Lower leg skin (tissue), 3 donors: ENCODE measurements around the gene CPEB4.

Experiments used
- POLR2A ChIP-seq, 2 donors: fragments of 450-650 bp; IDR thresholded peaks; one replicate each; pipeline ENCODE4 v1.6.1; 2016 to 2017; ENCODE audit warnings: antibody characterized with exemption in 2 of 2, mild to moderate bottlenecking in 1 of 2, moderate library complexity in 1 of 2
- TF ChIP-seq, protein P1 (sequence below), 3 donors: fragments of 450-650 bp; IDR thresholded peaks; one replicate each; pipeline ENCODE4 v1.5.1; 2016; ENCODE audit warnings: antibody characterized with exemption in 3 of 3, mild to moderate bottlenecking in 3 of 3, moderate library complexity in 2 of 3

DNA sequence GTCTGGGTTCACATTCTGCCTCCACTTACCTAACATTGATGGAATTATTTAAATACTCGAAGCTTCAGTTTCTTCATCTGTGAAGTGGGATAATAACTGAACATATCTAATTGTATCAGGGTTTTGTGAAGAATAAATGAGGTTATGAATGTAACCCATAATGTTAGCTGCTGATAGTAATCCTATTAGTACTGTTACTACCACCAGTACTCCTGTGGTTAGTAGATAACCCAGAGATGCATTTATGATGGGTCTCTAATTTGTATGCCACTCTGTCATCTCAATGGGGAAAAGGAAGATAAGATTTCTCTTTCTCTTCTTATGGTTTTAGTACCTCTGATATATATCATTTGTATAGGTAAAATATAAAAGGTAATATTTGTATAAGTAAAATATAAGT is 16.0 kb downstream of the CPEB4 start:
- TF ChIP-seq, protein P1, sequence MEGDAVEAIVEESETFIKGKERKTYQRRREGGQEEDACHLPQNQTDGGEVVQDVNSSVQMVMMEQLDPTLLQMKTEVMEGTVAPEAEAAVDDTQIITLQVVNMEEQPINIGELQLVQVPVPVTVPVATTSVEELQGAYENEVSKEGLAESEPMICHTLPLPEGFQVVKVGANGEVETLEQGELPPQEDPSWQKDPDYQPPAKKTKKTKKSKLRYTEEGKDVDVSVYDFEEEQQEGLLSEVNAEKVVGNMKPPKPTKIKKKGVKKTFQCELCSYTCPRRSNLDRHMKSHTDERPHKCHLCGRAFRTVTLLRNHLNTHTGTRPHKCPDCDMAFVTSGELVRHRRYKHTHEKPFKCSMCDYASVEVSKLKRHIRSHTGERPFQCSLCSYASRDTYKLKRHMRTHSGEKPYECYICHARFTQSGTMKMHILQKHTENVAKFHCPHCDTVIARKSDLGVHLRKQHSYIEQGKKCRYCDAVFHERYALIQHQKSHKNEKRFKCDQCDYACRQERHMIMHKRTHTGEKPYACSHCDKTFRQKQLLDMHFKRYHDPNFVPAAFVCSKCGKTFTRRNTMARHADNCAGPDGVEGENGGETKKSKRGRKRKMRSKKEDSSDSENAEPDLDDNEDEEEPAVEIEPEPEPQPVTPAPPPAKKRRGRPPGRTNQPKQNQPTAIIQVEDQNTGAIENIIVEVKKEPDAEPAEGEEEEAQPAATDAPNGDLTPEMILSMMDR (IDR thresholded peaks at IDR 0.05): no peak
- no peak for TF ChIP-seq POLR2A (IDR thresholded peaks at IDR 0.05)
